MM.1S (cell line): Measurements from ENCODE around the gene SFRP5.

ENCODE experiments used
- DNase-seq: peaks from one replicate; pipeline ENCODE4 v3.0.0-alpha.2; 2015
- H2AFZ ChIP-seq: fragments of 300-600 bp; sonication (generic); 2 replicates; pipeline ENCODE4 v1.6.0; 2016; ENCODE audit warnings: antibody characterized with exemption, low read length
- H3F3A ChIP-seq: fragments of 300-600 bp; sonication (generic); 2 replicates; pipeline ENCODE4 v1.6.1; 2016; ENCODE audit warnings: mild to moderate bottlenecking, antibody characterized with exemption, low read length, moderate library complexity, mixed read lengths; ENCODE audit not compliant: insufficient read depth
- H3K27ac ChIP-seq: fragments of 300-600 bp; sonication (generic); 2 replicates; pipeline ENCODE4 v1.5.1; 2016; ENCODE audit warnings: mild to moderate bottlenecking, low read length
- H3K27me3 ChIP-seq: fragments of 300-600 bp; sonication (generic); replicated peaks from 2 replicates; pipeline ENCODE4 v1.6.0; 2016; ENCODE audit warnings: low read length; ENCODE audit not compliant: insufficient read depth
- H3K36me3 ChIP-seq: fragments of 300-600 bp; sonication (generic); replicated peaks from 2 replicates; pipeline ENCODE4 v1.6.1; 2016; ENCODE audit warnings: mild to moderate bottlenecking, low read length, mixed read lengths; ENCODE audit not compliant: insufficient read depth
- H3K4me1 ChIP-seq: fragments of 300-600 bp; sonication (generic); 2 replicates; pipeline ENCODE4 v1.6.1; 2016; ENCODE audit warnings: low read length, mixed read lengths
- H3K4me2 ChIP-seq: fragments of 300-600 bp; sonication (generic); 2 replicates; pipeline ENCODE4 v1.6.0; 2016; ENCODE audit warnings: low read depth, low read length
- H3K4me3 ChIP-seq: fragments of 300-600 bp; sonication (generic); 2 replicates; pipeline ENCODE4 v1.5.1; 2016; ENCODE audit warnings: low read length, mixed read lengths
- H3K79me2 ChIP-seq: fragments of 300-600 bp; sonication (generic); 2 replicates; pipeline ENCODE4 v1.6.1; 2016; ENCODE audit warnings: mixed run types, low read length, mixed read lengths
- H3K9ac ChIP-seq: fragments of 300-600 bp; sonication (generic); 2 replicates; pipeline ENCODE4 v1.6.1; 2016; ENCODE audit warnings: low read length, mixed read lengths
- H3K9me2 ChIP-seq: fragments of 300-600 bp; sonication (generic); replicated peaks from 2 replicates; pipeline ENCODE4 v1.6.1; 2016; ENCODE audit warnings: mild to moderate bottlenecking, low read length, mixed read lengths; ENCODE audit not compliant: insufficient read depth
- H3K9me3 ChIP-seq: fragments of 300-600 bp; sonication (generic); replicated peaks from 2 replicates; pipeline ENCODE4 v1.6.1; 2016; ENCODE audit warnings: mild to moderate bottlenecking, low read length, mixed read lengths; ENCODE audit not compliant: insufficient read depth
- H4K20me1 ChIP-seq: fragments of 300-600 bp; sonication (generic); 2 replicates; pipeline ENCODE4 v1.6.1; 2016; ENCODE audit warnings: mild to moderate bottlenecking, low read length, moderate library complexity, mixed read lengths; ENCODE audit not compliant: insufficient read depth
- EZH2 ChIP-seq: fragments of 300-600 bp; sonication (generic); optimal IDR thresholded peaks from 2 replicates; pipeline ENCODE3; 2017; ENCODE audit warnings: low read depth, mild to moderate bottlenecking, antibody characterized with exemption, low read length, mixed read lengths
- EZH2phosphoT487 ChIP-seq: fragments of 300-600 bp; sonication (generic); IDR thresholded peaks from 2 replicates; pipeline ENCODE4 v1.6.1; 2018; ENCODE audit warnings: antibody characterized with exemption, low read length
- TF ChIP-seq, protein P1 (sequence below): fragments of 300-600 bp; sonication (generic); IDR thresholded peaks from 2 replicates; pipeline ENCODE4 v1.5.1; 2016; ENCODE audit warnings: antibody characterized with exemption, low read length, mixed read lengths

Gene SFRP5

DNA sequence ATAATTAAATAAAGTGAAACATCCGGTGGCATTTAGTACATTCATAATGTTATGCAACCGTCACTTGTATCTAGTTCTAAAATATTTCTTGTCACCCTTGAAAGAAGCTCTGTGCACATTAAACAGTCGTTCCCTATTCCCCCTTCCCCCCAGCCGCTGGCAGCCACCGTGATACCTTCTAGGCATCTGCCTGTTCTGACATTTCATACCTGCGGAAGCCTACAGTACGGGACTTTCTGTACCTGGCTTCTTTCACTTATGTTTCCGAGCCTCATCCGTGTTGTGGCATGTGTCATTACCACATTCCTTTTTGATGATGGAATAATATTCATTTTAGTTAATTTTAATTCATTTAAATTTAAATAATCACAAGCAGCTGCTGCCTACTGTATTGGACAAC, 13.9 kb upstream of the SFRP5 start:
- Histone ChIP-seq H3K4me2 (no peak overlapping the region), H3K79me2 (no peaks in the 10 kb centered on the region), H3K36me3 (no peaks in the 10 kb centered on the region), H2AFZ (no peak overlapping the region), H3K9me3 (no peaks in the 10 kb centered on the region), H3K4me3 (no peak overlapping the region), H3K4me1 (no peaks in the 10 kb centered on the region), H3K27ac (no peak overlapping the region), H3K9me2 (no peaks in the 10 kb centered on the region), H3K9ac (no peak overlapping the region), H4K20me1 (no peaks in the 10 kb centered on the region), H3F3A (no peaks in the 10 kb centered on the region), H3K27me3 (peaks cover 38% of the 10 kb centered on the region)
- TF ChIP-seq EZH2phosphoT487 (no peak), EZH2 (no peak)
- TF ChIP-seq, protein P1, sequence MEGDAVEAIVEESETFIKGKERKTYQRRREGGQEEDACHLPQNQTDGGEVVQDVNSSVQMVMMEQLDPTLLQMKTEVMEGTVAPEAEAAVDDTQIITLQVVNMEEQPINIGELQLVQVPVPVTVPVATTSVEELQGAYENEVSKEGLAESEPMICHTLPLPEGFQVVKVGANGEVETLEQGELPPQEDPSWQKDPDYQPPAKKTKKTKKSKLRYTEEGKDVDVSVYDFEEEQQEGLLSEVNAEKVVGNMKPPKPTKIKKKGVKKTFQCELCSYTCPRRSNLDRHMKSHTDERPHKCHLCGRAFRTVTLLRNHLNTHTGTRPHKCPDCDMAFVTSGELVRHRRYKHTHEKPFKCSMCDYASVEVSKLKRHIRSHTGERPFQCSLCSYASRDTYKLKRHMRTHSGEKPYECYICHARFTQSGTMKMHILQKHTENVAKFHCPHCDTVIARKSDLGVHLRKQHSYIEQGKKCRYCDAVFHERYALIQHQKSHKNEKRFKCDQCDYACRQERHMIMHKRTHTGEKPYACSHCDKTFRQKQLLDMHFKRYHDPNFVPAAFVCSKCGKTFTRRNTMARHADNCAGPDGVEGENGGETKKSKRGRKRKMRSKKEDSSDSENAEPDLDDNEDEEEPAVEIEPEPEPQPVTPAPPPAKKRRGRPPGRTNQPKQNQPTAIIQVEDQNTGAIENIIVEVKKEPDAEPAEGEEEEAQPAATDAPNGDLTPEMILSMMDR = no peak
- DNase-seq = no peak

DNA sequence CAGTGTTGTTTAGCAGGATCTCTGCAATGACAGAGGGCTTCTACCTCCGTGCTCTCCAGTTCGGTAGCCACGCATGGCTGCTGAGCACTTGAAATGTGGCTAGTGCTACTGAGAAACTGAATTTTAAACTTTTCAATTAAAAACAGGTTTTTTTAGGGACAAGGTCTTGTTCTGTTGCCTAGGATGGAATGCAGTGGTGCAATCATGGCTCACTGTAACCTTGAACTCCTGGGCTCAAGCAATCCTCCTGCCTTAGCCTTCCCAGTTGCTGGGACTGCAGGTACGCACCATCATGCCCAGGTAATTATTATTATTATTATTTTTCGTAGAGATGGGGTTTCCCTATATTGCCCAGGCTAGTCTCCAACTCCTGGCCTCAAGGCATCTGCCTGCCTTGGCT, 13.4 kb upstream of the SFRP5 start:
- no peak overlapping the region for H2AFZ ChIP-seq
- H3K79me2 ChIP-seq = no peaks in the 10 kb centered on the region
- H3K9me3 ChIP-seq = no peaks in the 10 kb centered on the region
- TF ChIP-seq EZH2 (no peak), EZH2phosphoT487 (no peak)
- TF ChIP-seq, protein P1 = no peak
- H3K4me1 ChIP-seq = no peaks in the 10 kb centered on the region
- no peaks in the 10 kb centered on the region for H4K20me1 ChIP-seq
- no peak overlapping the region for H3K4me2 ChIP-seq
- no peaks in the 10 kb centered on the region for H3F3A ChIP-seq
- no peak overlapping the region for H3K4me3 ChIP-seq
- H3K36me3 ChIP-seq = no peaks in the 10 kb centered on the region
- no peak for DNase-seq
- H3K27ac ChIP-seq = no peak overlapping the region
- no peak overlapping the region for H3K9ac ChIP-seq
- H3K9me2 ChIP-seq = no peaks in the 10 kb centered on the region
- peaks cover 43% of the 10 kb centered on the region for H3K27me3 ChIP-seq

DNA sequence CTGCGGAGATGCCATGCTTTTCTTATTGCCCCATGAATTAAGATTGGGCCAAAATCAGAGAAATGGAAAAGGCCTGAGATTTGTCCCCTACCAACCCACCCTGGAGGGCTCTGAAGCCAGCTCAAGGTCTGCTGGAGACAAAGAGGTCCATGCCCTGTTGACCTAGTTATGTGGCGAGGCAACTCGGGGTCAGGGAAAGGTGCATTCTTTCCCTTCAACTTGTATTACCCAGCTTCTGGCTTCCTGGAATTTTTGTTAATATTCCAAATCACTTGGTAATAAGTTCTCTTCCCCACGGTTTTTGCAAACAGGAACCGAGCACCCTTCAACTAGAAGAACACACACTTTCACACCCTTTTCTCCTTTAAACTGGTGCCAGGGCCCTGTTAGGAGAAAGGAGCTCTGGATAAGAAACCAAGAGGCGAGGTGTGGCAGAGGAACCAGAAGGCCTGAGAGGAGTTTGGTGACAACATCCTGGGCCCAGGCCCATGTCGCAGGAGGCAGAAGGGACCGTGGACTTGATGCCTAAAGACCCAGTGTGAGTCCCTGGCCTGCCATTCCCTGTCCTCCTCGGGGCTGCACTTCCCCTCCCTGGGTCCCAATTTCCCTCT, 12.5 kb upstream of the SFRP5 start:
- Histone ChIP-seq H3K79me2 (no peaks in the 10 kb centered on the region), H3K4me1 (no peaks in the 10 kb centered on the region), H3K9me2 (no peaks in the 10 kb centered on the region), H4K20me1 (no peaks in the 10 kb centered on the region), H3F3A (no peaks in the 10 kb centered on the region), H2AFZ (no peak overlapping the region), H3K27ac (no peak overlapping the region), H3K27me3 (peaks cover 52% of the 10 kb centered on the region), H3K36me3 (no peaks in the 10 kb centered on the region), H3K9ac (no peak overlapping the region), H3K9me3 (no peaks in the 10 kb centered on the region), H3K4me3 (no peak overlapping the region), H3K4me2 (no peak overlapping the region)
- TF ChIP-seq, protein P1 = no peak
- TF ChIP-seq EZH2phosphoT487 (no peak), EZH2 (no peak)
- DNase-seq = no peak
